Tibial artery (tissue), 4 donors: ENCODE measurements around the gene TMEM259.

ENCODE experiments used
- DNase-seq, 2 donors: peaks; one replicate each; pipeline ENCODE4 v3.0.0-alpha.2; 2019
- H3K27ac ChIP-seq, 2 donors: fragments of 200-600 bp; sonication (generic) in 1 of 2; 1 replicate in 1 of 2; 2 replicates in 1 of 2; pipeline ENCODE4 v1.5.1; 2018 to 2019; ENCODE audit warnings: mild to moderate bottlenecking in 1 of 2
- H3K27me3 ChIP-seq, 2 donors: fragments of 200-600 bp; sonication (generic) in 1 of 2; one replicate each; pipeline versions ENCODE4 v1.5.1 to v1.6.0; 2016 to 2019
- H3K36me3 ChIP-seq, 3 donors: fragments of 200-600 bp; sonication (generic) in 2 of 3; one replicate each; pipeline ENCODE4 v1.5.1; 2016 to 2019; ENCODE audit warnings: mild to moderate bottlenecking in 2 of 3
- H3K4me1 ChIP-seq, 4 donors: fragments of 200-600 bp; sonication (generic) in 2 of 4; 1 replicate in 3 of 4; 2 replicates in 1 of 4; pipeline ENCODE4 v1.5.1; 2016 to 2019
- H3K4me3 ChIP-seq, 2 donors: fragments of 200-600 bp; sonication (generic) in 1 of 2; 1 replicate in 1 of 2; 2 replicates in 1 of 2; pipeline ENCODE4 v1.5.1; 2018 to 2019; ENCODE audit warnings: mild to moderate bottlenecking in 2 of 2
- H3K9me3 ChIP-seq, 3 donors: fragments of 200-600 bp; sonication (generic) in 1 of 3; one replicate each; pipeline ENCODE4 v1.5.1; 2016 to 2019
- intact Hi-C: fragments of 100-400 bp; cut with DNase I; formaldehyde crosslinking; loops from one replicate; pipeline ENCODE4 v1.15.0; 2023; ENCODE audit warnings: low total_unique reads
- TF ChIP-seq, protein P1 (sequence below), 2 experiments: fragments of 200-600 bp in 1 of 2; fragments of 450-650 bp in 1 of 2; IDR thresholded peaks; one replicate each; pipeline ENCODE4 v1.5.1; 2017 to 2019; ENCODE audit warnings: antibody characterized with exemption in 2 of 2, mild to moderate bottlenecking in 1 of 2, moderate library complexity in 1 of 2

Gene TMEM259

DNA sequence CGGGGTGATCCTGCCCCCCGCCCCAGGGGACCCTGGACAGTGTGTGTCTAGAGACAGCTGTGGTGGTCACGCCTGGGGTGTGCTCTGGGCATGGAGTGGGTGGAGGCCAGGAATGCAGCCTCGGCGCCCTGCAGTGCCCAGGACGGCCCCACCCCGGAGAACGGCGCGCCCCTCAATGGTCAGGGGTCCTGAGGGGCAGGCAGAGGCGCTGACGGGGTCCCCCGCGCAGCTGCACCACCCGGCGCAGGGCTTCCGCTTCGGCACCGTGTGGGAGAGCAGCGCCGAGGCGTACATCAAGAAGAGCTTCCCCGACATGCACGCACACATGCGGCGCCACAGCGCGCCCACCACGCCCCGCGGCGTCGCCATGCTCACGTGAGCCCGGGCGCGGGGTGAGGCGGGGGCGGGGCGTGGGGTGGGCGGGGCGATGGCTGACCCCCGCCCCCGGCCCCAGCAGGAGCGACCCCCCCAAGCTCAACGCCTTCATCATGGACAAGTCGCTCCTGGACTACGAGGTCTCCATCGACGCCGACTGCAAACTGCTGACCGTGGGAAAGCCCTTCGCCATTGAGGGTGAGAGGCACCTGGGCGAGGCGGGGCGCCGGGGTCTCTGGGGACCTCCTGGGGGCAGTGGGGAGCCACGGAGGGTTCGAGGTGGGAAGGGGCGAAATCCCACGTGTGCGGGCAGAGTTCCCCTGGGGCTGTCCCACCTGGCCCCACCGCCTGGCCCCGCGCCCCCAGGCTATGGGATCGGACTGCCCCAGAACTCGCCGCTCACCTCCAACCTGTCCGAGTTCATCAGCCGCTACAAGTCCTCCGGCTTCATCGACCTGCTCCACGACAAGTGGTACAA lies 13.3 kb downstream of the TMEM259 start:
- TF ChIP-seq, protein P1, sequence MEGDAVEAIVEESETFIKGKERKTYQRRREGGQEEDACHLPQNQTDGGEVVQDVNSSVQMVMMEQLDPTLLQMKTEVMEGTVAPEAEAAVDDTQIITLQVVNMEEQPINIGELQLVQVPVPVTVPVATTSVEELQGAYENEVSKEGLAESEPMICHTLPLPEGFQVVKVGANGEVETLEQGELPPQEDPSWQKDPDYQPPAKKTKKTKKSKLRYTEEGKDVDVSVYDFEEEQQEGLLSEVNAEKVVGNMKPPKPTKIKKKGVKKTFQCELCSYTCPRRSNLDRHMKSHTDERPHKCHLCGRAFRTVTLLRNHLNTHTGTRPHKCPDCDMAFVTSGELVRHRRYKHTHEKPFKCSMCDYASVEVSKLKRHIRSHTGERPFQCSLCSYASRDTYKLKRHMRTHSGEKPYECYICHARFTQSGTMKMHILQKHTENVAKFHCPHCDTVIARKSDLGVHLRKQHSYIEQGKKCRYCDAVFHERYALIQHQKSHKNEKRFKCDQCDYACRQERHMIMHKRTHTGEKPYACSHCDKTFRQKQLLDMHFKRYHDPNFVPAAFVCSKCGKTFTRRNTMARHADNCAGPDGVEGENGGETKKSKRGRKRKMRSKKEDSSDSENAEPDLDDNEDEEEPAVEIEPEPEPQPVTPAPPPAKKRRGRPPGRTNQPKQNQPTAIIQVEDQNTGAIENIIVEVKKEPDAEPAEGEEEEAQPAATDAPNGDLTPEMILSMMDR (IDR thresholded peaks at IDR 0.05), result no peak
- intact Hi-C loops, result no loop called here
- H3K4me3 ChIP-seq, result no peak overlapping the region
- no peak for DNase-seq
- H3K4me1 ChIP-seq, result no peaks in the 10 kb centered on the region
- peaks cover 0 to 19% of the 10 kb centered on the region in 2 donors for H3K27me3 ChIP-seq
- H3K27ac ChIP-seq, result no peak overlapping the region
- H3K36me3 ChIP-seq, result peaks cover 35 to 51% (median 43%) of the 10 kb centered on the region in 3 donors
- H3K9me3 ChIP-seq, result no peaks in the 10 kb centered on the region

DNA sequence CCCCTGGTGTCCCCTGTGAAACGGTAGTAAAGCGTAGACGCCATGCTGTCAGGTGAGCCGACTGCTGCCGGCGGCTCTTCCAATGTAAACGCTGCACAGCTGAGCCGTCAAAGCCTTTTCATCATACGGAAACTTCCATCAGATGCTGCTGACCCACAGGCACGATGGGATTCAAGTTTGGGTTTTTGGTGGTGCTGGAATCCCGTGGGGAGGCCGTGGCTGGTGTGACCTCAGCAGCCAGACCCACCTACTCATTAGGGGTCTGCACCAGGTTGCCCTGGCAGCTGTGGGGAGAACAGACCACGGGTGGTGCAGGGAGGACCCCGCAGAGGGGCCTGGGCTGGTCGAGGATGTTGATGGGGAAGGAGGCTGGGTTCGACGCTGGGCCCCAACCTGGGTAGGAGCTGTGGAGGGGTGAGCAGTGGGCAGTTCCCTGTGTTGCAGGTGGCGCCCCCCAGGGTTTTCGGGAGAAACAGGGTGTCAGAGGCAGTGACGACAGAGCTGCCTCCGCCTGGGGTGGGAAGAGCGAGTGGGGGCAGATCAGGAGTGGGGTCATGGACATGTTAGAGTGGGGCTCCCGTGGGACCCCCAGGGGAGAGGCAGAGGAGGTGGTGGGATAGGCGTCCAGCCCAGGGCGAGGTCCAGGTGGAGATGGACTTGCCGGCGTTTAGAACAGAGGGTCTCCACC lies 14.1 kb downstream of the TMEM259 start:
- Histone ChIP-seq H3K9me3 (no peaks in the 10 kb centered on the region), H3K4me3 (no peak overlapping the region), H3K4me1 (peaks cover 0 to under 1% (median 0%) of the 10 kb centered on the region in 4 donors), H3K27ac (no peak overlapping the region), H3K36me3 (peaks cover 27 to 43% (median 35%) of the 10 kb centered on the region in 3 donors), H3K27me3 (peaks cover 0 to 24% of the 10 kb centered on the region in 2 donors)
- DNase-seq, result no peak
- intact Hi-C loops, result no loop called here
- TF ChIP-seq, protein P1 (IDR thresholded peaks at IDR 0.05), result no peak

DNA sequence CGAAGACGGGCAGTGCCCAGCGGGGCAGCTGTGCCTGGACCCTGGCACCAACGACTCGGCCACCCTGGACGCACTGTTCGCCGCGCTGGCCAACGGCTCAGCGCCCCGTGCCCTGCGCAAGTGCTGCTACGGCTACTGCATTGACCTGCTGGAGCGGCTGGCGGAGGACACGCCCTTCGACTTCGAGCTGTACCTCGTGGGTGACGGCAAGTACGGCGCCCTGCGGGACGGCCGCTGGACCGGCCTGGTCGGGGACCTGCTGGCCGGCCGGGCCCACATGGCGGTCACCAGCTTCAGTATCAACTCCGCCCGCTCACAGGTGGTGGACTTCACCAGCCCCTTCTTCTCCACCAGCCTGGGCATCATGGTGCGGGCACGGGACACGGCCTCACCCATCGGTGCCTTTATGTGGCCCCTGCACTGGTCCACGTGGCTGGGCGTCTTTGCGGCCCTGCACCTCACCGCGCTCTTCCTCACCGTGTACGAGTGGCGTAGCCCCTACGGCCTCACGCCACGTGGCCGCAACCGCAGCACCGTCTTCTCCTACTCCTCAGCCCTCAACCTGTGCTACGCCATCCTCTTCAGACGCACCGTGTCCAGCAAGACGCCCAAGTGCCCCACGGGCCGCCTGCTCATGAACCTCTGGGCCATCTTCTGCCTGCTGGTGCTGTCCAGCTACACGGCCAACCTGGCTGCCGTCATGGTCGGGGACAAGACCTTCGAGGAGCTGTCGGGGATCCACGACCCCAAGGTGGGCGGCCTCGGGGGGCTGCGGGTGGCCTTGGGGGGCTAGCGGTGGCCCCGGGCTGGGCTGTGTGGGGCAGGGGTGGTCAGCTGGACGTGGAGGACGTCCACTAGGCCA lies 15.9 kb downstream of the TMEM259 start:
- Histone ChIP-seq H3K9me3 (no peaks in the 10 kb centered on the region), H3K4me1 (peaks cover 0 to 19% (median 10%) of the 10 kb centered on the region in 4 donors), H3K4me3 (no peak overlapping the region), H3K36me3 (peaks cover 9 to 25% (median 17%) of the 10 kb centered on the region in 3 donors), H3K27ac (no peak overlapping the region), H3K27me3 (peaks cover 0 to 41% of the 10 kb centered on the region in 2 donors)
- TF ChIP-seq, protein P1 (IDR thresholded peaks at IDR 0.05), result no peak
- intact Hi-C loops, result no loop called here
- DNase-seq, result no peak

DNA sequence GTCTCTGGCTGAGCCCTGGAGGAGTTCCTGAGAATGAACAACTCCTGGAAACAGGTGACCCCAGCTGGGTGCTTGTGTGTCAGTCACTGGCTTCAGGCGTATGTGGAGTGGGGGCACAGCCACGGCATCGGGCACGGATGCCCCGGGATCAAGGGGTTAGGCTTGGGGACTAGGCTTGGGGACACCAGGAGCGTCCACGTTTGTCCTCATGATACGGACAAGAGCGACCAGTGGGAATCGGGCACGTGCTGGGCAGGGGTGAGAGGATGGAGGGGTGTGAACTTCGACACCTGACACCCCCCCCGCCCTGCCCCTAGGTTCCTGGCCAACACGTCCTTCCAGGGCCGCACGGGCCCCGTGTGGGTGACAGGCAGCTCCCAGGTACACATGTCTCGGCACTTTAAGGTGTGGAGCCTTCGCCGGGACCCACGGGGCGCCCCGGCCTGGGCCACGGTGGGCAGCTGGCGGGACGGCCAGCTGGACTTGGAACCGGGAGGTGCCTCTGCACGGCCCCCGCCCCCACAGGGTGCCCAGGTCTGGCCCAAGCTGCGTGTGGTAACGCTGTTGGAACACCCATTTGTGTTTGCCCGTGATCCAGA lies 16.6 kb downstream of the TMEM259 start:
- H3K27me3 ChIP-seq, result peaks cover 0 to 48% of the 10 kb centered on the region in 2 donors
- H3K4me1 ChIP-seq, result peaks cover 0 to 20% (median 10%) of the 10 kb centered on the region in 4 donors
- intact Hi-C loops, result no loop called here
- TF ChIP-seq, protein P1 (IDR thresholded peaks at IDR 0.05), result no peak
- no peak overlapping the region for H3K27ac ChIP-seq
- H3K9me3 ChIP-seq, result no peaks in the 10 kb centered on the region
- H3K4me3 ChIP-seq, result no peak overlapping the region
- H3K36me3 ChIP-seq, result peaks cover 4 to 17% (median 9%) of the 10 kb centered on the region in 3 donors
- no peak for DNase-seq

DNA sequence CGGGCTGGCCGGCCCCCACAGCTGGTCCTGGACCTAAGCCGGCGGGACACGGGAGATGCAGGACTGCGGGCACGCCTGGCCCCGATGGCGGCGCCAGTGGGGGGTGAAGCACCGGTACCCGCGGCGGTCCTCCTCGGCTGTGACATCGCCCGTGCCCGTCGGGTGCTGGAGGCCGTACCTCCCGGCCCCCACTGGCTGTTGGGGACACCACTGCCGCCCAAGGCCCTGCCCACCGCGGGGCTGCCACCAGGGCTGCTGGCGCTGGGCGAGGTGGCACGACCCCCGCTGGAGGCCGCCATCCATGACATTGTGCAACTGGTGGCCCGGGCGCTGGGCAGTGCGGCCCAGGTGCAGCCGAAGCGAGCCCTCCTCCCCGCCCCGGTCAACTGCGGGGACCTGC lies 17.6 kb downstream of the TMEM259 start:
- H3K4me1 ChIP-seq, result peaks cover 0 to 20% (median 10%) of the 10 kb centered on the region in 4 donors
- H3K27ac ChIP-seq, result no peak overlapping the region
- no peak for DNase-seq
- peaks cover 0 to 58% of the 10 kb centered on the region in 2 donors for H3K27me3 ChIP-seq
- H3K36me3 ChIP-seq, result peaks cover 0 to 8% (median 0%) of the 10 kb centered on the region in 3 donors
- intact Hi-C loops, result no loop called here
- H3K9me3 ChIP-seq, result no peaks in the 10 kb centered on the region
- no peak overlapping the region for H3K4me3 ChIP-seq
- TF ChIP-seq, protein P1 (IDR thresholded peaks at IDR 0.05), result no peak
